D721Med (cell line): Measurements from ENCODE around the gene MSL3.

Experiments
- DNase-seq: peaks from one replicate; pipeline ENCODE4 v3.0.0; 2011; ENCODE audit warnings: low spot score; ENCODE audit not compliant: insufficient read length
- FAIRE-seq: peaks from 2 replicates; lab custom pipeline; 2011; peaks lifted over from hg19 to GRCh38; lab: Jason Lieb, UNC
- CTCF ChIP-seq: IDR thresholded peaks from 2 replicates; pipeline ENCODE4 v1.5.1; 2012; ENCODE audit warnings: mild to moderate bottlenecking, control low read depth; ENCODE audit not compliant: insufficient read depth; ENCODE audit errors: missing control alignments

The MSL3 gene

GRCh38 chrX:11789809-11790208 lies 31.8 kb downstream of the MSL3 start:
- no peak for DNase-seq
- TF ChIP-seq CTCF = no peak
- no peak for FAIRE-seq

- TF ChIP-seq CTCF = no peak
- FAIRE-seq = no peak
- no peak for DNase-seq
These were observed 33.1 kb downstream of the MSL3 start for GRCh38 chrX:11791090-11791489.

GRCh38 chrX:11791537-11791936 lies 33.5 kb downstream of the MSL3 start:
- FAIRE-seq (no peak), DNase-seq (no peak)
- TF ChIP-seq CTCF = no peak

- FAIRE-seq (no peak), DNase-seq (no peak)
- no peak for TF ChIP-seq CTCF
These were observed 34.7 kb downstream of the MSL3 start for GRCh38 chrX:11792461-11793421.

- FAIRE-seq = no peak
These were observed 35.7 kb downstream of the MSL3 start for GRCh38 chrX:11793734-11794133.

GRCh38 chrX:11813341-11813740 lies 55.3 kb downstream of the MSL3 start:
- DNase-seq (no peak), FAIRE-seq (no peak)
- TF ChIP-seq CTCF = no peak

More at GRCh38 chrX:11793734-11794133, 35.7 kb downstream of the MSL3 start:
- DNase-seq = no peak
- no peak for TF ChIP-seq CTCF
